Loucy (cell line): ENCODE data around the gene NR1H2.

Source experiments
- H2AFZ ChIP-seq: fragments of 200-600 bp; sonication (generic); 2 replicates; pipeline ENCODE4 v1.6.0; 2016; ENCODE audit warnings: antibody characterized with exemption, mild to moderate bottlenecking, low read length, moderate library complexity
- H3F3A ChIP-seq: fragments of 200-600 bp; 2 replicates; pipeline ENCODE4 v1.6.0; 2016; ENCODE audit warnings: antibody characterized with exemption, low read depth, mild to moderate bottlenecking
- H3K27me3 ChIP-seq: fragments of 200-600 bp; sonication (generic); 2 replicates; pipeline ENCODE4 v1.6.1; 2014; ENCODE audit warnings: low read length, mild to moderate bottlenecking; ENCODE audit not compliant: insufficient read depth, poor library complexity, severe bottlenecking
- H3K36me3 ChIP-seq: fragments of 200-600 bp; sonication (generic); 2 replicates; pipeline ENCODE4 v1.6.1; 2016; ENCODE audit warnings: low read length; ENCODE audit not compliant: insufficient read depth
- H3K4me1 ChIP-seq: fragments of 200-600 bp; sonication (generic); 2 replicates; pipeline ENCODE4 v1.5.1; 2014; ENCODE audit warnings: low read length, mild to moderate bottlenecking; ENCODE audit not compliant: insufficient read depth, poor library complexity, severe bottlenecking
- H3K4me2 ChIP-seq: fragments of 200-600 bp; sonication (generic); 2 replicates; pipeline ENCODE4 v1.6.0; 2014; ENCODE audit warnings: antibody characterized with exemption, low read length, low read depth, mild to moderate bottlenecking; ENCODE audit not compliant: poor library complexity, severe bottlenecking
- H3K4me3 ChIP-seq: fragments of 200-600 bp; sonication (generic); 2 replicates; pipeline ENCODE4 v1.5.1; 2014; ENCODE audit warnings: low read length, mild to moderate bottlenecking, mixed read lengths; ENCODE audit not compliant: poor library complexity, severe bottlenecking
- H3K79me2 ChIP-seq: fragments of 200-600 bp; sonication (generic); 2 replicates; pipeline ENCODE4 v1.6.1; 2014; ENCODE audit warnings: low read length; ENCODE audit not compliant: insufficient read depth
- H3K9ac ChIP-seq: fragments of 200-600 bp; sonication (generic); 2 replicates; pipeline ENCODE4 v1.6.0; 2014; ENCODE audit warnings: mild to moderate bottlenecking, low read depth, low read length, moderate library complexity; ENCODE audit not compliant: poor library complexity, severe bottlenecking
- H3K9me2 ChIP-seq: fragments of 200-600 bp; sonication (generic); replicated peaks from 2 replicates; pipeline ENCODE4 v1.6.1; 2016; ENCODE audit warnings: low read depth, low read length, mixed read lengths
- H3K9me3 ChIP-seq: fragments of 200-600 bp; sonication (generic); 2 replicates; pipeline ENCODE4 v1.6.1; 2014; ENCODE audit warnings: mild to moderate bottlenecking, antibody characterized with exemption, low read length, low read depth; ENCODE audit not compliant: insufficient read depth
- H4K20me1 ChIP-seq: fragments of 200-600 bp; sonication (generic); 2 replicates; pipeline ENCODE4 v1.6.0; 2014; ENCODE audit warnings: antibody characterized with exemption, low read length, mild to moderate bottlenecking; ENCODE audit not compliant: insufficient read depth, poor library complexity, severe bottlenecking
- EZH2phosphoT487 ChIP-seq: fragments of 200-600 bp; IDR thresholded peaks from 2 replicates; pipeline ENCODE4 v1.6.1; 2018; ENCODE audit warnings: antibody characterized with exemption, mild to moderate bottlenecking, moderate library complexity, borderline replicate concordance
- TF ChIP-seq, protein P1 (sequence below): fragments of 200-600 bp; sonication (generic); conservative IDR thresholded peaks from 2 replicates; pipeline ENCODE4 v1.5.1; 2014; ENCODE audit warnings: mild to moderate bottlenecking, antibody characterized with exemption, low read length

Gene NR1H2

DNA sequence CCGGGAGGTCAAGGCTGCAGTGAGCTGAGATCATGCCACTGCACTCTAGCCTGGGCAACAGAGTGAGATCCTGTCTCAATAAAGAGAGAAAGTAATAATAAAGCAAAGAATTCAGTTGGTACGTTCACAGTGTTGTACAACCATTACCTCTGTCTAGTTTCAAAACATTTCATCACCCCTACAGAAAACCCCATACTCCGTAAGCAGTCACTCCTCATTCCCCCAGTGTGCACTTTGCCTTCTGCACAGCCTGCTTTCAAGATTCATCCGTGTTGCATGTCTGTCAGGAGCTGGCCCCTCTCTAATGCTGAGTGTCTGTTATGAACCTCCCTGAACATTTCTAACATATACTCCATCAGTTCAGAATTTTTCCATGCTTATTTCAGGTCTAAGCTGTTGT is 17.3 kb downstream of the NR1H2 start:
- H3K4me3 ChIP-seq, result no peak overlapping the region
- H3K4me2 ChIP-seq, result no peak overlapping the region
- no peaks in the 10 kb centered on the region for H3K9me2 ChIP-seq
- peaks cover 32% of the 10 kb centered on the region; the same call in 1 of the 2 replicates for H3K79me2 ChIP-seq
- H3K4me1 ChIP-seq, result no peaks in the 10 kb centered on the region
- no peak for TF ChIP-seq EZH2phosphoT487
- TF ChIP-seq, protein P1, sequence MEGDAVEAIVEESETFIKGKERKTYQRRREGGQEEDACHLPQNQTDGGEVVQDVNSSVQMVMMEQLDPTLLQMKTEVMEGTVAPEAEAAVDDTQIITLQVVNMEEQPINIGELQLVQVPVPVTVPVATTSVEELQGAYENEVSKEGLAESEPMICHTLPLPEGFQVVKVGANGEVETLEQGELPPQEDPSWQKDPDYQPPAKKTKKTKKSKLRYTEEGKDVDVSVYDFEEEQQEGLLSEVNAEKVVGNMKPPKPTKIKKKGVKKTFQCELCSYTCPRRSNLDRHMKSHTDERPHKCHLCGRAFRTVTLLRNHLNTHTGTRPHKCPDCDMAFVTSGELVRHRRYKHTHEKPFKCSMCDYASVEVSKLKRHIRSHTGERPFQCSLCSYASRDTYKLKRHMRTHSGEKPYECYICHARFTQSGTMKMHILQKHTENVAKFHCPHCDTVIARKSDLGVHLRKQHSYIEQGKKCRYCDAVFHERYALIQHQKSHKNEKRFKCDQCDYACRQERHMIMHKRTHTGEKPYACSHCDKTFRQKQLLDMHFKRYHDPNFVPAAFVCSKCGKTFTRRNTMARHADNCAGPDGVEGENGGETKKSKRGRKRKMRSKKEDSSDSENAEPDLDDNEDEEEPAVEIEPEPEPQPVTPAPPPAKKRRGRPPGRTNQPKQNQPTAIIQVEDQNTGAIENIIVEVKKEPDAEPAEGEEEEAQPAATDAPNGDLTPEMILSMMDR, result no peak
- no peaks in the 10 kb centered on the region for H3K9me3 ChIP-seq
- peaks cover 5% of the 10 kb centered on the region for H4K20me1 ChIP-seq
- no peak overlapping the region for H3K9ac ChIP-seq
- H2AFZ ChIP-seq, result no peak overlapping the region
- H3K27me3 ChIP-seq, result no peaks in the 10 kb centered on the region
- H3K36me3 ChIP-seq, result peaks cover 6% of the 10 kb centered on the region; the same call in 1 of the 2 replicates
- H3F3A ChIP-seq, result no peaks in the 10 kb centered on the region

DNA sequence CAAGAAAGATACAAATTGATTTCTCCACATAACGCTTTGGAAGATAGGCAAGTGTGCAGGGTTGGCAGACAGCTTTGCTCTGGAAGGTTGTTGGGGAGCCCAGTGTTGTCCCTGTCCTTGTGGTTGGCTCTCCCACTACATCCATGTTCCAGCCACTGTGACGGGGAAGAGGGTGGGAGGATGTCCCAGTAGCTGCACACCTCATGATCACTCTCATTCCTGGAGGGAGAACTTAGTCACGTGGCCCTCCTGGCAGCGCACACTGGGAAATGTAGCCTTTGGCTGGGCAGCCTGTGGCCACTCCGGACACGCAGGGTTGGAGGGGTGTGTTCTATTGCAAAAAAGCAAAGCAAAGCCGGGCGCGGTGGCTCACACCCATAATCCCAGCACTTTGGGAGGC is 17.8 kb downstream of the NR1H2 start:
- Histone ChIP-seq H3K36me3 (peaks cover 8% of the 10 kb centered on the region; the same call in 1 of the 2 replicates), H3K4me3 (no peak overlapping the region), H3K27me3 (no peaks in the 10 kb centered on the region), H3K4me1 (no peaks in the 10 kb centered on the region), H4K20me1 (peaks cover 3% of the 10 kb centered on the region), H3K9me2 (no peaks in the 10 kb centered on the region), H3K4me2 (no peak overlapping the region), H3F3A (no peaks in the 10 kb centered on the region), H3K79me2 (peaks cover 28% of the 10 kb centered on the region; the same call in 1 of the 2 replicates), H2AFZ (no peak overlapping the region), H3K9me3 (no peaks in the 10 kb centered on the region), H3K9ac (no peak overlapping the region)
- TF ChIP-seq EZH2phosphoT487, result no peak
- TF ChIP-seq, protein P1, result no peak

DNA sequence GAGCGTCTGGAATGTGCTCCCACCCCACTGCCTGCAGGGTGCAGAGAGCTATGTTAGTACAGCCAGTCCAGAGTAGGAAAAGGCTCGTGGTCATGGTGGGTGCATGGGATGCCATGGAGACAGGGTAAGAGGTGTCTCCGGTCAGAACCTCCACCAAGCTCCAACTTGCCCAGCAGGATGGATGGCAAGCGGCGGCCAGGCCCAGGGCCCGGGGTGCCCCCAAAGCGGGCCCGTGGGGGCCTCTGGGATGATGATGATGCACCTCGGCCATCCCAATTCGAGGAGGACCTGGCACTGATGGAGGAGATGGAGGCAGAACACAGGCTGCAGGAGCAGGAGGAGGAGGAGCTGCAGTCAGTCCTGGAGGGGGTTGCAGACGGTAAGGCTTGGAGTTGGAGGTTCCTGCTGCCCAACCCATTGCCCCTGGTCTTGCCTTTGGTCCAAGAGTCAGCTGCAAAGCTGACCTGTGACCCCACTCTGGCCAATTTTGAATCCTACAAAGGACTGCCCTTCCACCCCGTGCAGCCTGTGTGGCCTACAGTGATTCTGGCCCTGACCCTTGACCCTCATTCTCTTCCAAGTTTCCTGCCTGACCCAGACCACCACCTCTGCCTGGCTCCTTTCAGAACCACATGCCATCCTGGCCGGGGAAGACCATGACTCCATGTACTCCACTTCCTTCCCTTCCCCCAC is 22.6 kb downstream of the NR1H2 start:
- Histone ChIP-seq H3K4me3 (no peak overlapping the region), H3K4me1 (no peaks in the 10 kb centered on the region), H3K9me3 (no peaks in the 10 kb centered on the region), H3F3A (no peaks in the 10 kb centered on the region), H3K36me3 (peaks cover 24% of the 10 kb centered on the region; the same call in 1 of the 2 replicates), H4K20me1 (no peaks in the 10 kb centered on the region), H3K9ac (no peak overlapping the region), H3K27me3 (no peaks in the 10 kb centered on the region), H3K79me2 (peaks cover 5% of the 10 kb centered on the region; the same call in 1 of the 2 replicates), H2AFZ (no peak overlapping the region), H3K9me2 (no peaks in the 10 kb centered on the region), H3K4me2 (no peak overlapping the region)
- no peak for TF ChIP-seq EZH2phosphoT487

DNA sequence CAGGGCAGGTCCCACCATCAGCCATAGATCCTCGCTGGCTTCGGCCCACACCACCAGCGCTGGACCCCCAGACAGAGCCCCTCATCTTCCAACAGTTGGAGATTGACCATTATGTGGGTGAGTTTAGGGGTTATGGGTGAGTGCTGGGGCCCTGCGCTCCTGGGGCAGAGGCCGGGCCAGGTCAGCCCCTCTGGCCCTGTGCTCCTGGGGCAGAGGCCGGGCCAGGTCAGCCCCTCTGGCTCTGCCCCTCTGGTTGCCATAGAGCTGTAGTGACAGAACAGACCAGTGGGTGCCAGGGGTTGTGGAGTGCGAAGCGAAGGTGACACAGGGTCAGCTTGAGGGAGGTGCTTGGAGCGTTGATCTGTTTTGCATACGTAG is 23.1 kb downstream of the NR1H2 start:
- TF ChIP-seq EZH2phosphoT487, result no peak
- TF ChIP-seq, protein P1, result no peak
- no peaks in the 10 kb centered on the region for H4K20me1 ChIP-seq
- no peak overlapping the region for H2AFZ ChIP-seq
- H3K9ac ChIP-seq, result no peak overlapping the region
- no peak overlapping the region for H3K4me3 ChIP-seq
- no peaks in the 10 kb centered on the region for H3K79me2 ChIP-seq
- H3K27me3 ChIP-seq, result no peaks in the 10 kb centered on the region
- H3K9me3 ChIP-seq, result no peaks in the 10 kb centered on the region
- H3F3A ChIP-seq, result no peaks in the 10 kb centered on the region
- H3K4me2 ChIP-seq, result no peak overlapping the region
- H3K36me3 ChIP-seq, result peaks cover 24% of the 10 kb centered on the region; the same call in 1 of the 2 replicates
- no peaks in the 10 kb centered on the region for H3K9me2 ChIP-seq
- no peaks in the 10 kb centered on the region for H3K4me1 ChIP-seq
